HepG2 (cell line): Measurements from ENCODE around the gene CTRB2. TPM values are rescaled to one million over a fixed set of nuclear protein-coding genes. Genes with fewer than 3 reads are reported as not detected.
A peak's percentile ranks its signal among the peaks of the same experiment; 100 is the strongest.

Experiments used
- ASH2L ChIP-seq: fragments of 300-600, 200-600 bp; sonication (generic); IDR thresholded peaks from 2 replicates; pipeline ENCODE4 v1.7.0; 2017; ENCODE audit warnings: low read depth, mild to moderate bottlenecking, moderate library complexity, mixed read lengths, low read length; ENCODE audit not compliant: insufficient read length
- CAMTA2 ChIP-seq: sonication (generic); formaldehyde crosslinking; IDR thresholded peaks from 2 replicates; pipeline ENCODE4 v1.4.0; 2020; ENCODE audit warnings: mild to moderate bottlenecking, missing genetic modification reagents, borderline replicate concordance
- CHD2 ChIP-seq: IDR thresholded peaks from 2 replicates; pipeline ENCODE4 v1.6.1; 2011; ENCODE audit warnings: low read depth, low read length, improper control_type of control experiment
- FOXC1 ChIP-seq: sonication (generic); formaldehyde crosslinking; IDR thresholded peaks from 2 replicates; pipeline ENCODE4 v1.8.0; 2022; ENCODE audit warnings: mild to moderate bottlenecking, missing genetic modification reagents, borderline replicate concordance
- GPBP1L1 ChIP-seq: sonication (generic); formaldehyde crosslinking; IDR thresholded peaks from 2 replicates; pipeline ENCODE4 v1.5.0; 2020; ENCODE audit warnings: mild to moderate bottlenecking, missing genetic modification reagents
- MIER3 ChIP-seq: IDR thresholded peaks from 2 replicates; pipeline ENCODE4 v1.6.1; 2016; ENCODE audit warnings: missing compliant biosample characterization, borderline replicate concordance
- TCF7L2 ChIP-seq: IDR thresholded peaks from 2 replicates; pipeline ENCODE4 v1.6.1; 2011; ENCODE audit warnings: mild to moderate bottlenecking, low read depth, low read length, moderate library complexity
- TEAD3 ChIP-seq: optimal IDR thresholded peaks from 2 replicates; pipeline ENCODE3; 2016; ENCODE audit warnings: borderline replicate concordance
- ZBTB49 ChIP-seq: sonication (generic); formaldehyde crosslinking; IDR thresholded peaks from 2 replicates; pipeline ENCODE4 v1.4.0; 2020; ENCODE audit warnings: missing genetic modification reagents, borderline replicate concordance
- ZC3H13 ChIP-seq: sonication (generic); formaldehyde crosslinking; IDR thresholded peaks from 2 replicates; pipeline ENCODE4 v1.8.1; 2023; ENCODE audit warnings: mild to moderate bottlenecking, missing genetic modification reagents, moderate library complexity
- ZFP82 ChIP-seq: sonication (generic); formaldehyde crosslinking; IDR thresholded peaks from 2 replicates; pipeline ENCODE4 v1.5.1; 2020; ENCODE audit warnings: mild to moderate bottlenecking, missing genetic modification reagents, borderline replicate concordance
- ZHX2 ChIP-seq, 2 experiments: sonication (generic) in 1 of 2; formaldehyde crosslinking in 1 of 2; IDR thresholded peaks; 2 replicates each; pipeline versions ENCODE4 v1.6.1 to v1.9.0; 2014 to 2022; ENCODE audit warnings: antibody characterized with exemption in 1 of 2, borderline replicate concordance in 1 of 2, inconsistent platforms in 1 of 2, low read depth in 1 of 2, missing genetic modification reagents in 1 of 2
- ZNF234 ChIP-seq: sonication (generic); formaldehyde crosslinking; conservative IDR thresholded peaks from 2 replicates; pipeline ENCODE4 v1.5.1; 2020; ENCODE audit warnings: mild to moderate bottlenecking, missing genetic modification reagents
- ZNF24 ChIP-seq: fragments of 450-650 bp; IDR thresholded peaks from 2 replicates; pipeline ENCODE4 v1.6.1; 2017; ENCODE audit warnings: antibody characterized with exemption, mild to moderate bottlenecking
- ZNF552 ChIP-seq: sonication (generic); formaldehyde crosslinking; IDR thresholded peaks from 2 replicates; pipeline ENCODE4 v1.9.0; 2022; ENCODE audit warnings: missing genetic modification reagents, mild to moderate bottlenecking, borderline replicate concordance
- ZSCAN22 ChIP-seq: sonication (generic); formaldehyde crosslinking; IDR thresholded peaks from 2 replicates; pipeline ENCODE4 v1.4.0; 2020; ENCODE audit warnings: mild to moderate bottlenecking, missing genetic modification reagents
- polyA plus RNA-seq, 8 experiments: library from polyadenylated mRNA; depleted of rRNA in 3 of 8; stranded (reverse) in 7 of 8; unstranded in 1 of 8; fragments of >200 nt; fragmentation: Illumina TruSeq in 4 of 8; extraction: Trizol in 4 of 8; gene quantifications; 2 replicates each; pipeline versions ENCODE4 v1.2.1 to v1.2.3, GENCODE V29; 2011 to 2016; ENCODE audit warnings: low read depth in 4 of 8, missing spikeins in 1 of 8, mixed read lengths in 1 of 8; ENCODE audit not compliant: insufficient read depth in 1 of 8
- total RNA-seq, 5 experiments: library from RNA; depleted of rRNA; stranded (reverse); fragments of >200 nt; fragmentation: Illumina TruSeq; extraction: Trizol; gene quantifications; 2 replicates each; pipeline ENCODE4 v1.2.3, GENCODE V29; 2016; ENCODE audit warnings: low read depth in 1 of 5

Gene CTRB2
- total and polyA plus RNA-seq, 2 of the 13 experiments (the other 11 are each of a cell fraction or from before 2014, with no cell fraction given), result 0.13 TPM; not detected in 1

- TF ChIP-seq GPBP1L1 (CRISPR knock-in tag) (no peak), ASH2L (peak; percentile 45), ZFP82 (0 out of 2 replicates have a peak, but pooled peaks have one; percentile 60), ZC3H13 (CRISPR knock-in tag) (peak; percentile 67; the same call in 1 of the 2 replicates), CHD2 (no peak; the same call in none of the 2 replicates), TEAD3 (CRISPR knock-in tag) (peak; percentile 25), MIER3 (CRISPR knock-in tag) (no peak), TCF7L2 (no peak), ZNF552 (CRISPR knock-in tag) (no peak), ZSCAN22 (CRISPR knock-in tag) (0 out of 2 replicates have a peak, but pooled peaks have one; percentile 16), ZNF24 (0 out of 2 replicates have a peak, but pooled peaks have one; percentile 12), FOXC1 (CRISPR knock-in tag) (no peak), ZNF234 (CRISPR knock-in tag) (no peak; the same call in 1 of the 2 replicates), ZBTB49 (CRISPR knock-in tag) (no peak), ZHX2 (IDR thresholded peaks at IDR 0.05; ENCODE audit: low read depth) (no peak), ZHX2 (CRISPR knock-in tag; IDR thresholded peaks at IDR 0.05; ENCODE audit: borderline replicate concordance) (peak; percentile 24; the same call in 1 of the 2 replicates), CAMTA2 (CRISPR knock-in tag) (0 out of 2 replicates have a peak, but pooled peaks have one; percentile 24)
These were observed 44.5 kb upstream of the CTRB2 start, which contains the start of gene BCAR1 (continued) for GRCh38 chr16:75251280-75252048.
